Effector CD4-positive, alpha-beta T cell (primary cell): ENCODE measurements around the gene SINHCAF.
"Not testable (repeated sequence)": the region's sequence is repeated elsewhere in the genome, so short reads cannot be mapped to it uniquely, and the experiment has no call there.

Experiments
- DNase-seq: peaks from one replicate; pipeline ENCODE4 v3.0.0-alpha.2; 2020

Gene SINHCAF

DNA sequence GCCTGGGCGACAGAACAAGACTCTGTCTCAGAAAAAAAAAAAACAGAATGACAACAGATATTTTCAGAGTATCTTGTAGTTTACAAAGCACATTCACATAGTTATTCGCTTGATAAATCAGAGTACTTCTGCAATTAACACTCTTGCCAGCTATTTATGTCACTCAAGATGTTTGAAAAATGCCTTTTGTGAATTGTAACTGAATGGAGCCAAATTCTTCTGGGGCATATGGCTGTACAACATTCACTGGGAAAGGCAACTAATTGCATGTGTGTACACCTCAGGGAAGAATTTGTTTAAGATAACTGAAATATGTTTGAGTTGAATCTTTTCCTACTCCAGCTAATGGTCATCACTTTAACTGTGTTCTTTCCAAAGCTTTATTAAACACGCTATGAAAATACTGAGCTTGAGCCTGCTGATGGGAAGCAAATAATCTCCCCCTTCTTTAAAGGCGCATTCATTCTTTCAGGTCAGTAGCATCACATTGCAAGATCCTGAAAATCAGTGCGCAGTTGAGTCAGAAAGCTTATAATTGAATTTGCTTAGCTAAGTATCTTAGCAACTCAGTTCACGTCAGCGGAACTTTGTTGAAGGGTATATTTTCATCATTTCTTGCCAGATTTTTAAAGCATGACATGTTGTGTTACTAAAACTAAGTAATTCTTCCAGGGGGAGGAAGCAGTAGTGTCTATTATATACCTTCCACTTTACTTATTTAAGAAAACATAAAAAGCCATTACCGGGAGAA lies 66.6 kb downstream of the SINHCAF start:
- no peak for DNase-seq

DNA sequence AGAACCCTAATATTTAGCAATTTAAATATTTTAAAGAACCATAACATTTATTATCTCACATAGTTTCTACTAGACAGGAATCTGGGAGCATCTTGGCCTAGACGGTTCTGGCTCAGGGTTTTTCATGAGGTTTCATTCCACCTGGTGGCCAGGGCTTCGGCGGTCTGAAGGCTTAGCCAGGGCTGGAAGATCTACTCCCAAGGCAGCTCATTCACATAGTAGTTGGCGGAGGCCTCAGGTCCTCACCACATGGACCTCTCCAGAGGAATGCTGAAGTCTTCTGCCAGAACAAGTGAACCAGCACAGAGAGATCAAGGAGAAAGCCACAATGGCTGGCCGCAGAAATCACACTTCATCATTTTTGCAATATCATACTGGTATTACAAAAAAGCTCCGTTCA lies 68.2 kb downstream of the SINHCAF start:
- no peak for DNase-seq

DNA sequence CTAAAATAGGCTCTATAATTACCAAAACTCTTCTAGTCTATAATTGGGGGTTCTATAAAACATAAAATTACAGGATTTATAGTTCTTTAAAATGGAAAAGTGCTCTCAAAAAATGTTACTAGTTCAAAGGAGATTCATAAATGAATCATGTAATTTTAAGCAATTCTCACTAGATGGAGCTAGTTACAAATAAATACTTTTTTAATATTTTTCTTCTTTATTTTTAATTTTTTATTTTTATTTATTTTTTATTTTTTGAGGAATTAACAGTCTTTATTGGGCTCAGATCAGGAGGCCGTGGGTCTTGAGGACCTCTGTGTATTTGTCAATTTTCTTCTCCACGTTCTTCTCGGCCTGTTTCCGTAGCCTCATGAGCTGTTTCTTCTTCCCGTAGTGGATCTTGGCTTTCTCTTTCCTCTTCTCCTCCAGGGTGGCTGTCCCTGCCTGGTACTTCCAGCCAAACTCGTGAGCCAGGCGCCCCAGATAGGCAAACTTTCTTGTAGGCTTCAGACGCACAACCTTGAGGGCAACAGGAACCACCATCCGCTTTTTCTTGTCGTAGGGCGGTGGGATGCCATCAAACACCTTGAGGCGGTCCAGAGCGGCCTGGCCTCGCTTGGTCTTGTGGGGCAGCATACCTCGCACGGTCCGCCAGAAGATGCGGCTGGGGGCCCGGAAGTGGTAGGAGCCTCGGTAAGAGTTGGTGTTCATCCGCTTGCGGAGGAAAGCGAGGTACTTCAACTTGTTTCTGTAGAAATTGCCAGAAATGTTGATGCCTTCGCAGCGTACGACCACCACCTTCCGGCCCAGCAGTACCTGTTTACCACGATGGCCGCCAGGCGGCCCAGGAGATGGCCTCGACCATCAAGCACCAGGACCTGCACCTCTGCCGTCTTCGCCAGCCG lies 74.0 kb downstream of the SINHCAF start:
- not testable (repeated sequence) for DNase-seq

DNA sequence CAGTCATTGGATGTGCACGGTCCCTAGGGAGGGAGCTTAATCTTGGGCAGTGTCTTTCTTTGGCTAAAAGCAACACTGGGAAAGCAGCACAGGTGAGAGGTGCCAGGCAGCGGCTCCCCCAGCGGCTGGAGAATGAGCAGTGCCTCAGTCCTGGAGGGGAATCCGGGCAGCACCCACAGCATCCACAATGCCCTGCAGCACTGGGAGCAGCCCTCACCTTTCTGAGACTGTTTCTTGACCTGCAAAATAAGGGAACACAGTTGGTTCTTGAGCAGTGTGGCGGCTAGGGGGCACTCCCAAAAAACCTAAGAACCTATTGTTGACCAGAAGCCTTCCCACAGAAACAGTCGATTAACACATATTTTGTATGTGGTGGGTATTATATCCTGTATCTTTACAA lies 75.8 kb downstream of the SINHCAF start:
- DNase-seq = no peak

DNA sequence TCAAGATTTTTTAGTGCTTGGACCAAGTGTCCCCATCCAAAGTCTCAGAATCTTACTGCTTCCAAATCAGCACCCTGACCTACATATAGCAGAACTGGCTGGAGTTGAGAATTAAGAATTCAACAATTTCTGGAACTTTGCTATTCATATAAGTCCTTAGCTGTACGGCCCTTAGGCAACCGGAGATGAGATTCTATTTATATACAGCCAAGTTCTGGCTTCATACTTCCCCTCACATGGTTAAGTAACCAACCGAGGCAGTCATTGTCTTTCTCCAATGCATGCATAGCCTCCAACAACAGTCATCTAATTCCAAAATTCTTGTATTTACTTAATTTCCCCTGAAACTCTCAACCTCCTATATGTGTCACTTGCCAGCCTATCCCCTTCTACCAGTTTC lies 76.6 kb downstream of the SINHCAF start:
- no peak for DNase-seq

DNA sequence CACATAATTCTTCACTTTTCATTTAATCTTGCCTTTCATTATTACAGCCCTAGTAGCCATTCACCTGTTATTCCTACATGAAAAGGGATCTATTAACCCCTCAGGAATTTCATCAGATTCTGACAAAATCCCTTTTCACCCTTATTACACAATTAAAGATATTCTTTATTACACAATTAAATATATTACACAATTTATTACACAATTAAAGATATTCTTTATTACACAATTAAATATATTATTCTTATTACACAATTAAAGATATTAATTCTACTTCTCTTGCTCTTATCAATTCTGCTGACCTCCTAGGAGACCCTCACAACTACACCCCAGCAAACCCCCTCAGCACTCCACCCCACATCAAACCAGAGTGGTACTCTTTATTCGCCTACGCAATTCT lies 77.1 kb downstream of the SINHCAF start:
- no peak for DNase-seq

DNA sequence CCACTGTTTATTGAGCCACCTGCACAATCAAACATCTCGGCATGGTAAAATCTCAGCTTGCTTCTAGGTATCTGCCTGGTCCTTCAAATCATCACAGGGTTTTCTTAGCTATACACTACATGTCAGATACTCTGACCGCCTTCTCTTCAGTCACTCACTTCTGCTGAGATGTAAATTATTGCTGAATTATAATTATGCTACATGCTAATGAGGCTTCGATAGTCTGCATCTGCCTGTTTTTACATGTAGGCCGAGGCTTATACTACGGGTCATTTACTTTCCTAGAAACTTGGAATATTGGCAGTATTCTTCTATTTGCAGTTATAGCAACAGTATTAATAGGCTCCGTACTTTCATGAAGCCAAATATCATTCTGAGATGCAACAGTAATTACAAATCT lies 77.6 kb downstream of the SINHCAF start:
- DNase-seq = no peak

DNA sequence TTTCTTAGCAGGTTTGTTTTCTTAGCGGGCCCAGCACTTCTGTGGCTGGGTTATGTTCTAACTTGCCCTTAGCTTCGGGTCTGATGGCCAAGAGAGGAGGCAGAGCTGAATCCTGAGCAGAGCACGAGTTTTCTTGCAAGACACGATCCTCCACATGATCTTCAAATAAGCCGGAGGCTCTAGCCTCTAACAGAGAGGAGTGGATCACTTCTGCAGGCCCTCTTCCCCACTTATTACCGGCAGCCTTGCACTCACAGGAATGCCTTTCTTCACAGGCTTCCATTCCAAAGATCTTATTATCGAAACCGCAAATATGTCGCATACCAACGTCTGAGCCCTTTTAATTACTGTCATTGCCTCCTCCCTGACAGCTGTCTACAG lies 79.5 kb downstream of the SINHCAF start:
- no peak for DNase-seq

DNA sequence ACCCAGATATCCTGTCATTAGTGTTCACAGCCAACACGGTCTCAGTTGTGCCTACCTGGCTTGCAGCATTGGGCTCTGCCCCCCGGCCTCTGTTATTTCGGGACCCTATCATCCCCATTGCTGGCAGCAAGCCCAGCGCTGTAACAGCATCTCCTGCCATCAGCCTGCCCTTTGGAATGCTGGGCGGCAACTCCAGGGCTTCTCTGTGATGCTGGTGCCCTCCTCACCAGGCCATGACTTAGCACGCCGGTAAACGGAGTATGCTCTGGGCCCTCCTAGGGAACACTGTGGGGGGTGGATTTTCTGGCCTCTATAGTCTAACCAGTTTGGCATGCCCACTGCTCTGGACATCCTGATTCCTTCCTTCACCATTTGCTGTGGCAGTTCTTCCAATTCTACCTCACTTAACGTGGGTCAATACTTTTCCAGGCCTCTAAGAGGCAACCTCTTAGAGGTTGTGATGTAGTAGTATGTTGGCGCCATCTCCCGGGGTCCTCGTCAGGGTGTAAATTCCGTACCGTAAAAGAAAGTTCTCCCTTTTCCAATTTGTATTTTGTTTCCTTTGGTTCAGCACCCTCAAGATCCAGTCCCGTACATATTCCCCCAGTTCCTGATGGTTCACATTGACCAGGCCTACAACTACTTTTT lies 80.0 kb downstream of the SINHCAF start:
- no peak for DNase-seq

DNA sequence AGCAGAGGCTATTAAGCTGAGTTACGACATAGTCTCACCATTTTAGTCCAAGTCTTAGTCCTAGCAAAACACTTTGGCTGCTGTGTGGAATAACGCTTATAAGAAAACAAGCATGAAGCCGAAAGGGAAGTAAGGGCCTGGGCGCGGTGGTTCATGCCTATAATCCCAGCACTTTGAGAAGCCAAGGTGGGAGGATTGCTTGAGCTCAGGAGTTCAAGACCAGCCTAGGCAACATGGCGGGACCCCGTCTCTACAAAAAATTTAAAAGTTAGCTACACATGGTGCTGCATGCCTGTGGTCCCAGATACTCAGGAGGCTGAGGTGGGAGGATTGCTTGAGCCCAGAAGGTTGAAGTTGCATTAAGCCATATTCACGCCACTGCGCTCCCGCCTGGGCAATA lies 83.5 kb downstream of the SINHCAF start:
- DNase-seq = not testable (repeated sequence)

DNA sequence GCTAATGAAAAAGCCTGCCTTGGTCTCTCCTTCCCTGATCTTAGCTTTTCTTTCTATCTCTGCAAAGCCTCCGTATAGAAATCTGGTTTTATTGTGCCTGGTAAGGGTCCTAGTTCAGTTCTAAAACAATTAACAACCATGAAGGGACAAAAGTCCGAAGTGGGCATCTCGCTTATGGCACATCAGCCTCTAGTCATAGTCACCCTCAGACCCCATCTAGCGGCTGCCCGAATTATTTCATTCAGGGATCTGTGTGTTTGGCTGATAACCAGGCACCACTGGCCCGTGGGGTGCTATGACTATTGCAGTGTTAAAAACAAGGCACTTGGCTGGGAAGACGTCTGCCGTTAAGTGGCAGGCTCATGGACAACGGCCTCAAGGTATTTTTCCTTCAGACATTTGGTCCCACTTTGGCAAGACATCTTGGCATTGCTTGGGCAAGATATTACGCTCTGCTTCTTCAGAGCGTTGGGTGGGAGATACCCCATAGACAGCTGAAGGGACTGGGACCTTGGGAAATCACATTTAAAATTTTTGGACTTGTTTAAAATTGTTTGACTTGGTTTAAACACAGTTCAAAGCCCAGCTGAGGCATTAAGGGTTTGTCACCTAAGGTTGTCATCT lies 87.1 kb downstream of the SINHCAF start:
- peak; percentile 29 for DNase-seq

DNA sequence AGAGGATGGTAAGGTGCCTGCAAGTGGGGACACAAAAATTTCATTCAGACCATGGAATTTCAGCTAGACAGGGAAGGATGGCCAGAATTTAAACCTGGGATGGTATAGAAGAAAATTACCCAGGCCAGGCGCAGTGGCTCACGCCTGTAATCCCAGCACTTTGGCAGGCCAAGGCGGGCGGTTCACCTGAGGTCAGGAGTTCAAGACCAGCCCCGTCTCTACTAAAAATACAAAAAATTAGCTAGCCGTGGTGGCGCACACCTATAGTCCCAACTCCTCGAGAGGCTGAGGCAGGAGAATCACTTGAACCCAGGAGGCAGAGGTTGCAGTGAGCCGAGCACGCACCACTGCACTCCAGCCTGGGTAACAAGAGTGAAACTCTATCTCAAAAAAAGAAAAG lies 87.6 kb downstream of the SINHCAF start:
- not testable (repeated sequence) for DNase-seq

DNA sequence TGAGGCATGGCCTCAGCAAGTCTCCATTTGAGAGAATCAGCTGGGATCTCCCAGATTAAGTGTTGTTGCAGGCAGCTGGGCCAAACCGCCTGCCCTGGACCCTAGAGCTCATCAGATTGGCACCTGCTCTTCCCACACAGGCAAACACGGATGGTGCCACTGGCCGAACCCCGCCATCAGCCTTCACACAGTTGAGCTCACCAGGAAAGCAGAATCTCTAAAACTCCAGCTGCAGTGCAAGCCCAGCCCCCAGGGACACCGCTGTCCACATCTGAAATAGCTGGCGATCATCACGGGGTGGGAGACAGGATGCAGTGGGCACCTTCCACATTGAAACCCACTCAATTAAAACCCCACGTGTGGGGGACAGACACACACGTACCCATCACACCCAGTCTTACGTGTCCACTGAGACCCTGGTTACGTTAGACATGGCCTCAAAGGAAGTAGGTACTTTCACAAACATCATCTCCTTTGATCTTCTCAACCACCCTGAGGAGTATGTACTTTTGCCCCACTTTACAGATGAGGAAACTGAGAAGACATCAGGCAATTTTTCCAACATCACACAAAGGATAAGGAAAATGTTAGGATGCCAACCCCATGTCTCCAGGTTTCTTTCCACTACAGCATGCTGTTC lies 88.8 kb downstream of the SINHCAF start:
- no peak for DNase-seq

DNA sequence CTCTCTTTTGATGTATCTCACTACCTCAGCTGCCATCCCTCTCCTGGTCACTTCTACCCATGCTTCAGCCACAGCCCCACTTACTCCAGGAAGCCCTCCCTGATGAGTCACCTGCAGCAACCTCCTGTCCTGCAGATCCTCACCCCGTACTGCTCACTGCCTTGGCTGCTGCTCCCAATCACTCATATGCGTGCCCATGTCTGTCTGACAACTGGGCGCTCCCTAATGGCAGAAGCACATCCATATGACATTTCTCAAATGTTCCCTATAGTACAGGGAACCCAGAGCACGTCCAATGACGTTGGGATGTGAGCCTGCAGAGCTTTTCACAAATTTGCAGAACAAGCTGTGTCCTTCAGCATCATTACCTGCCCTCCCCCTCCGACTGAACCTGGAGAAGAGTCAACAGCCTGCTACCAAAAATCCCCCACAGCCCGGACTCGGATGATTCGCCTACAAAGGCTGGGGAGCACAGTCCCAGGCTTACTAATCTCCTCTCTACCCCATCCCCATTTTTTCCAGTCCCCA lies 90.0 kb downstream of the SINHCAF start:
- no peak for DNase-seq

DNA sequence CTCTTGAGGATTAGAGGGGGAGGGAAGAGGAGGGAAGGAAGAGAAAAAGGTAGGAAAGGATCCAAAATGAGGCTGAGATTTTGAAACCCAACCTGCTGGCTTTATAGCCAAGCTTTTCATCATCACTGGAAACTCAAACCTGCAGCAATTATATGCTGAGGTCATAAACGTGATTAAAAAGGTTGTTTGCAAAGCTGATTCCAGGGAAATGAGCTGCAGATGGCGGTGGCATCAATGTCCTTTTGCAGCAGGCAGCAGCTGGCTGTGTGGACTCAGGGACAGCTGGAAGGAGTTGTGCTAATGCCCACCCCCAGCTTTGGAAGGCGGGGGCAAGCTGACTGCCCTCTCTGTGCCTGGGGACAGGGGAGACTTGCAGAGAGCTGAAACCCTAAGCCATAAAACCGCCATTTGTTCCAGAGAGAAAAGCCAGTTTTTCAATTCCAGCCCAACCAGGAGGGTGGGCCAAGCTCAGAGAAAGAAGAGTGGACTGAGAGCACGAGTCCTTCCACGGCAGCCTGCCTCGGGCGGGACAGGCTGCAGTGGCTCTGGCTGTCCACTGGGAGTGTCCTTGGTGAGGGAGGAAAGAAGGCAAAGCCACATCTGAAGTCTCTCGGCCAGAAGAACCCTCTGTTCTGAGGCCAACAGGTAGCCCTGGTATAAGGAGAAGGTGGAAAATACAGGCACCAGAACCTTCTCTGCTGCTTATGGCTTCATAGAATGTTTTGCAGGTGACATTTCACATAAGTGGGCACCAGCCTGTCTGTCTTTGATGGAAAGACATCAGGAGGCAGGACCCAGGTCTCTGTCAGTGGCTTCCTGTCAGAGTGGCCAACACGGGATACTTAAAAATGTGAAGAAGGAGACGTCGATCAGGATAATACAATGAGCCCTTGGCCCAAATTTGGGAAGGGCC lies 90.7 kb downstream of the SINHCAF start:
- no peak for DNase-seq

DNA sequence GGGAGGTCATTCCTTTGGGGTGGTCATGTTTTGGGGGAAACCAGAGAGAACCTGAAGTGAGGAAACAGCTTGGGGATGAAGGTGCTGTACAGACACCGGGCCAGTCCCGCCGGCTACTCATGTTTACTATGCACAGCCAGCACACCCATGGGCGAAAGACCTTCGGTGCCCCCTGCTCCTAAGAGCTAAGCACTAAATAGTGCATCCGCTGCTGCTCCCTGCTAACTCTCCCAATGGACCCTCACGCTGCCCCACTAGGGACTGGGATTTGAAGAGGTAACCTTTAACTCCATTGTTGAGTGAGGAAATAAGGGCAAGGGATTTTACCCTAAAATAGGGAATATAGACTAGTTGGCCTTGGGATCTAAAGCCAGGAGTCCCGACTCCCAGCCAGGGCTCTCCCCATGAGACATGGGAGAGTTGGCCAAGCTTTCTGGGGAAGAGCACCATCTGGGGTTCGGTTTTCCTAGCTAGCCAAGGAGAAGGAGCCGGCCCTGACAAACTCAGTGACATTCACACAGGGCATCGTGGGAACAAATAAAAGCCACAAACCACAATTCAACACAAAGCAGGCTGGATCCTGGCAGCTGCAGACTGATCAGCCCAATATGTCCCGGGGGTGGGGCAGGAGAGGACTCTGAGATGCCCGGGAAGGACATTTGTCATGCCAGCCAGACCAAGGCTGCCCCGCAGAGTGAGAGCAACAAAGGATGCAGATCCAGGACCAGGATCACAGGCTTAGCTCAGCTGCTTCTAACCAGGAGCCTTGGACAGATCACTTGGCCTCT lies 91.7 kb downstream of the SINHCAF start:
- DNase-seq = no peak

DNA sequence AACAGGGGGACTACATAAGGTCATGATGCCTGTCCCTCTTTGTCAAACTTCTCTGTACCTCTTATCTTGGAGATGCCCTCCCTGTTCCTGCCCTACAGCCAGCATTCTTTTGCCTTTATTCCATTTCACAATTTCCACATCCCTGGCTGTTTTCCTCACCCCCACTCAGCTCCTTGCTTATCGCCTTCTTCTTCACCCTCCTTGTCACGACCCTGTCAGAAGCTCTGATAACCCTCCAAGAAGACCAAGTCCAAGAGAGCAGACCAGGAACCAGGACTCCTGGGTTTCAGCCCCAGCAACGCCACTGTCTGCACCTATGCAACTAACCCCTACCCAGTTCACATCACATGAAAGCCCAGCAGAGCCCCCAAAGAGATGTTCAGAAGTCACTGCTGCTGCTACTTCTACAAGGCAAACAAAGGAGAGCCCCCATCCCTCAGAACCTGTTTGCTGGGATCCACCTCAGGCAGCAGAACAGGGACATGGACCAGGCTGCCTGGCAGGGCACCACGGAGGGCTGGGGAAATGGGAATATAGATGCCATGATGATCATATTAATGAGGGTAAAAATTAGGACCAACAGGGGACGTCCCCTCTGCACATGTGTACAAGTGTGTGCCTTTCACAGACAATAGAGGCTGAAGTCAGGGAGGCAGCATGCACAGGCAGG lies 92.8 kb downstream of the SINHCAF start:
- DNase-seq = no peak

DNA sequence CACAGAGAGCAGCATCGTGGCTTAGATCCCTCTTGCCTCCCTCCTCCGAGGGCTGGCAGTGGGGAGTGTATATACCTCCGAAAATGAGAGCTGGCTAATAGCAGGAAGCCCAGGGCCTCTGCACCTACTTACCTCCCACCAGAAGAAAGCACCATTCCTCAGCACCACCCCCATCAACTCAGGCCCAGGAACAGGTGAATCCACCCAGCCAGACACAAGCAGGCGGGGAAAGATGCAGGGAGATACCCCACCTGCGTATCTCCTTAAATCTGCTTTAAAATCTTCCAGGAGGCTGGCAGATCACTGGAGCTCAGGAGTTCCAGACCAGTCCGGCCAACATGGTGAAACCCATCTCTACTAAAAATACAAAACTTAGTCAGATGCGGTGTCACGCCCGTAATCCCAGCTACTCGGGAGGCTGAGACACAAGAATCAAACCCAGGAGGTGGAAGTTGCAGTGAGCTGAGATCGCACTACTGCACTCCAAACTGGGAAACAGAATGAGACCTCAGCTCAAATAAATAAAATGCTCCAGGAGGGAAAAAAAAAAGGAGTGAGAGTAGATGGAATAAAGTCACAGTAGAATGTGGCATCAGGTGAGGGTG lies 93.5 kb downstream of the SINHCAF start:
- no peak for DNase-seq

DNA sequence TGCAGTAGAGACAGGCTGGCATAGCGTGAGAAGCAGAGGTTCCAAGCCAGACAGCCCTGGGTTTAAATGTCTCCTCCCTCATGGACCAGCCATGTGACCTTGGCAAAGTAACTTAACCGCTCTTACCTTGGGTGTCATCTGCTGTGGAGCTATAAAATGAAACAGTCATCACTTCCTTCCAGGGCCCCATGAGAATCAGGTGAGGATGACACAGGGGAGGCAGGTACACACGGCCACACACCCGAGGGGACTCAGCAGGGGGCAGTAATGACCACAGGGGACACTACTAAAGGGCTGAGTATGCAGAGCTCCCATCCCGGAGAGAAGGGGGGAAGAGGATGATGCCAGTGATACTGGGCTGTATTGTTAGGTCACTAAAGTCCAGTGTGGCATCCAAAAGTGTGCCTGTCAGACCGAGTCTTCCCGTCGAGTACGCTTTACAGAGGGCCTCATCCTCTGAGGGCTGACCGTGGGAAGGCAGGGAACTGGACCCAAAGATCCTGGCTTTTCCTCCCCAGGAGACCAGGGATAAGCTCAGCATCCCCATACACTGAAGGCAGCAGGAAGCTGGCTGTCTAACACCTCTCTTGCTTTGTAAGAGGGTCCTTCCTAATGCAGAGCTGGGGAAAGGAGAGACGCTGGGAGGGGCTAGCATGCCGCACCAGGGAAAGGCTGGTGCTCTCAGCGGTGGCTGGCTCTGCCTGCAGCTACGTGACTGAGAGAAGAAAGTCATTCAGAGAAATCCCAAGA lies 94.2 kb downstream of the SINHCAF start:
- DNase-seq = no peak
